H1 (cell line): ENCODE data around the gene CDC42SE2. TPM values are rescaled to one million over a fixed set of nuclear protein-coding genes. Genes with fewer than 3 reads are reported as not detected.

ENCODE experiments used
- CTCF ChIA-PET: fragments of 300-600 bp; sonication (Branson Sonifier 250); formaldehyde crosslinking; loops from one replicate; lab custom pipeline; 2021; ENCODE audit not compliant: partially characterized antibody; lab: Charles Lee
- POLR2A ChIA-PET: fragments of 300-600 bp; sonication (Branson Sonifier 250); formaldehyde crosslinking; loops from one replicate; lab custom pipeline; 2021; ENCODE audit warnings: inconsistent platforms; ENCODE audit not compliant: partially characterized antibody; lab: Charles Lee
- DNase-seq, 2 experiments: peaks; one replicate each; pipeline versions ENCODE4 v3.0.0 to v3.0.0-alpha.2; 2010 to 2022; ENCODE audit warnings: low spot score in 2 of 2, low read depth in 1 of 2, mixed read lengths in 1 of 2
- FAIRE-seq: peaks from 2 replicates; lab custom pipeline; 2011; peaks lifted over from hg19 to GRCh38; lab: Jason Lieb, UNC
- H2AFZ ChIP-seq: 2 replicates; pipeline ENCODE4 v1.8.1; 2012; ENCODE audit warnings: low read length, inconsistent platforms
- H2AK5ac ChIP-seq: 2 replicates; pipeline ENCODE4 v1.6.1; 2013; ENCODE audit warnings: low read depth, low read length
- H2BK120ac ChIP-seq: replicated peaks from 2 replicates; pipeline ENCODE3; 2013; ENCODE audit warnings: low read depth, low read length, inconsistent platforms
- H2BK12ac ChIP-seq: 2 replicates; pipeline ENCODE4 v1.6.1; 2013; ENCODE audit warnings: low read depth, low read length
- H2BK15ac ChIP-seq: 2 replicates; pipeline ENCODE4 v1.6.1; 2013; ENCODE audit warnings: low read length
- H2BK20ac ChIP-seq: 2 replicates; pipeline ENCODE4 v1.6.1; 2013; ENCODE audit warnings: low read length
- H2BK5ac ChIP-seq: 2 replicates; pipeline ENCODE4 v1.6.1; 2013; ENCODE audit warnings: low read depth, low read length
- H3K14ac ChIP-seq: 2 replicates; pipeline ENCODE4 v1.6.1; 2013; ENCODE audit warnings: inconsistent platforms; ENCODE audit not compliant: insufficient read length
- H3K18ac ChIP-seq: 2 replicates; pipeline ENCODE4 v1.6.1; 2013; ENCODE audit warnings: low read length; ENCODE audit errors: extremely low read depth
- H3K23ac ChIP-seq: 2 replicates; pipeline ENCODE4 v1.6.1; 2013; ENCODE audit warnings: inconsistent platforms; ENCODE audit not compliant: insufficient read length
- H3K23me2 ChIP-seq: 2 replicates; pipeline ENCODE4 v1.6.1; 2013; ENCODE audit warnings: low read depth, low read length
- H3K27ac ChIP-seq: 2 replicates; pipeline ENCODE4 v1.6.1; 2011; ENCODE audit warnings: low read depth, low read length, inconsistent platforms
- H3K27me3 ChIP-seq, 4 experiments: replicated peaks in 1 of 4; 1 replicate in 1 of 4; 2 replicates in 3 of 4; pipeline versions ENCODE4 v1.6.1 to v1.8.1; 2011 to 2013; ENCODE audit warnings: low read length in 3 of 4, mild to moderate bottlenecking in 3 of 4, inconsistent platforms in 2 of 4, mixed read lengths in 2 of 4, moderate library complexity in 1 of 4; ENCODE audit not compliant: control insufficient read depth in 3 of 4, insufficient read depth in 3 of 4; ENCODE audit errors: extremely low read depth in 1 of 4
- H3K36me3 ChIP-seq, 4 experiments: 2 replicates each; pipeline versions ENCODE4 v1.6.1 to v1.8.1; 2011 to 2013; ENCODE audit warnings: mild to moderate bottlenecking in 4 of 4, low read length in 3 of 4, moderate library complexity in 2 of 4, control low read depth in 1 of 4, inconsistent platforms in 1 of 4; ENCODE audit not compliant: insufficient read depth in 4 of 4, control insufficient read depth in 2 of 4
- H3K4ac ChIP-seq: replicated peaks from 2 replicates; pipeline ENCODE3; 2013; ENCODE audit warnings: low read length, low read depth, mixed read lengths, inconsistent platforms; ENCODE audit not compliant: insufficient read length
- H3K4me1 ChIP-seq, 4 experiments: replicated peaks in 1 of 4; 1 replicate in 1 of 4; 2 replicates in 3 of 4; pipeline versions ENCODE4 v1.6.1 to v1.8.1; 2011 to 2013; ENCODE audit warnings: low read length in 3 of 4, inconsistent platforms in 2 of 4, mixed read lengths in 1 of 4; ENCODE audit not compliant: insufficient read depth in 4 of 4, control insufficient read depth in 3 of 4
- H3K4me2 ChIP-seq, 2 experiments: 2 replicates each; pipeline versions ENCODE4 v1.6.1 to v1.8.1; 2011 to 2013; ENCODE audit warnings: low read depth in 2 of 2, low read length in 2 of 2, control low read depth in 1 of 2, inconsistent platforms in 1 of 2, mild to moderate bottlenecking in 1 of 2; ENCODE audit not compliant: insufficient read depth in 1 of 2
- H3K4me3 ChIP-seq, 4 experiments: fragments of 200-600, 300-600 bp in 1 of 4; sonication (generic), shearing (Covaris generic), sonication (Bioruptor Twin) in 1 of 4; 2 replicates each; pipeline versions ENCODE4 v1.5.1 to v1.8.1; 2011 to 2016; ENCODE audit warnings: low read length in 4 of 4, low read depth in 3 of 4, control low read depth in 2 of 4, inconsistent platforms in 2 of 4, mild to moderate bottlenecking in 2 of 4, mixed read lengths in 1 of 4, moderate library complexity in 1 of 4; ENCODE audit not compliant: insufficient read depth in 2 of 4; ENCODE audit errors: extremely low read depth in 1 of 4
- H3K56ac ChIP-seq: replicated peaks from 2 replicates; pipeline ENCODE3; 2013; ENCODE audit warnings: low read depth, mild to moderate bottlenecking, mixed read lengths, low read length, inconsistent platforms; ENCODE audit not compliant: insufficient read length
- H3K79me1 ChIP-seq: 2 replicates; pipeline ENCODE4 v1.6.1; 2013; ENCODE audit warnings: low read depth, low read length, control low read depth
- H3K79me2 ChIP-seq, 2 experiments: 2 replicates each; pipeline versions ENCODE4 v1.6.1 to v1.8.1; 2012 to 2013; ENCODE audit warnings: low read length in 2 of 2, mild to moderate bottlenecking in 2 of 2, inconsistent platforms in 1 of 2; ENCODE audit not compliant: insufficient read depth in 2 of 2, control insufficient read depth in 1 of 2
- H3K9ac ChIP-seq, 4 experiments: replicated peaks in 1 of 4; 1 replicate in 1 of 4; 2 replicates in 3 of 4; pipeline versions ENCODE4 v1.6.1 to v1.8.1; 2011 to 2013; ENCODE audit warnings: low read depth in 3 of 4, low read length in 3 of 4, control low read depth in 2 of 4, mild to moderate bottlenecking in 2 of 4, moderate library complexity in 2 of 4, inconsistent platforms in 1 of 4; ENCODE audit errors: extremely low read depth in 1 of 4
- H3K9me3 ChIP-seq, 2 experiments: 2 replicates each; pipeline versions ENCODE4 v1.6.1 to v1.8.1; 2012 to 2013; ENCODE audit warnings: mild to moderate bottlenecking in 2 of 2, moderate library complexity in 2 of 2, control low read depth in 1 of 2, inconsistent platforms in 1 of 2, low read depth in 1 of 2, low read length in 1 of 2, mixed read lengths in 1 of 2; ENCODE audit not compliant: insufficient read depth in 2 of 2
- H4K20me1 ChIP-seq, 2 experiments: replicated peaks in 1 of 2; 2 replicates each; pipeline versions ENCODE3 to v1.8.1; 2011 to 2013; ENCODE audit warnings: inconsistent platforms in 2 of 2, low read length in 2 of 2, mild to moderate bottlenecking in 1 of 2; ENCODE audit not compliant: insufficient read depth in 2 of 2, control insufficient read depth in 1 of 2
- H4K5ac ChIP-seq: 2 replicates; pipeline ENCODE4 v1.6.1; 2013; ENCODE audit warnings: low read length, low read depth, mixed read lengths, inconsistent platforms; ENCODE audit not compliant: insufficient read length
- H4K8ac ChIP-seq: 2 replicates; pipeline ENCODE4 v1.8.0; 2013; ENCODE audit warnings: mild to moderate bottlenecking, moderate library complexity, low read length, inconsistent platforms; ENCODE audit not compliant: insufficient read depth; ENCODE audit errors: extremely low read depth
- H4K91ac ChIP-seq: replicated peaks from 2 replicates; pipeline ENCODE3; 2013; ENCODE audit warnings: low read length, mixed read lengths, inconsistent platforms; ENCODE audit not compliant: insufficient read length
- BCL11A ChIP-seq, 2 experiments: IDR thresholded peaks; one replicate each; pipeline ENCODE4 v1.6.1; 2011; ENCODE audit warnings: low read depth in 2 of 2, low read length in 2 of 2, mild to moderate bottlenecking in 2 of 2
- NANOG ChIP-seq: IDR thresholded peaks from 2 replicates; pipeline ENCODE4 v1.6.1; 2011; ENCODE audit warnings: low read length, low read depth, mild to moderate bottlenecking, inconsistent platforms; ENCODE audit not compliant: insufficient read depth, poor library complexity, severe bottlenecking
- WGBS, 2 experiments: shearing (Covaris generic) in 1 of 2; methylation state at CpG; one replicate each; pipeline versions ENCODE4 v1.1.6 to v1.1.7; 2013 to 2015; ENCODE audit warnings: low lambda C conversion rate in 2 of 2, mixed read lengths in 2 of 2, inconsistent platforms in 1 of 2, low coverage in 1 of 2, missing lambda C conversion rate in 1 of 2; ENCODE audit not compliant: insufficient replicate concordance in 2 of 2, insufficient coverage in 1 of 2, insufficient read length in 1 of 2; ENCODE audit errors: extremely low coverage in 1 of 2, missing lambda C conversion rate in 1 of 2; 5-methylcytosine and 5-hydroxymethylcytosine counted together
- polyA plus RNA-seq, 7 experiments: library from polyadenylated mRNA; depleted of rRNA in 3 of 7; stranded (reverse) in 5 of 7; unstranded in 2 of 7; fragments of >200 nt in 5 of 7; fragments of 200-250 nt in 2 of 7; gene quantifications; 1 replicate in 5 of 7; 2 replicates in 1 of 7; 4 replicates in 1 of 7; pipeline versions ENCODE4 v1.2.1 to v1.2.3, GENCODE V29; 2011 to 2013; ENCODE audit warnings: missing spikeins in 2 of 7, mixed read lengths in 2 of 7
- total RNA-seq: library from RNA; stranded (reverse); fragmentation: NEBNext Ultra II Directional; extraction: Animal tissue kit (Norgen Biotek cat#: 25700); gene quantifications from 2 replicates; pipeline ENCODE4 v1.2.1, GENCODE V29; 2021

CDC42SE2 gene
- total and polyA plus RNA-seq, 2 of the 8 experiments (the other 6 are each of a cell fraction or from before 2014, with no cell fraction given), result 16.7 to 30.8 TPM

GRCh38 chr5:131268758-131269370 is 5.0 kb downstream of the CDC42SE2 start:
- H3K27ac ChIP-seq, result no peak overlapping the region
- H3K36me3 ChIP-seq, result no peaks in the 10 kb centered on the region
- no peak overlapping the region for H2BK15ac ChIP-seq
- no peak overlapping the region for H2BK5ac ChIP-seq
- H3K27me3 ChIP-seq, result no peaks in the 10 kb centered on the region
- H3K4ac ChIP-seq, result no peak overlapping the region
- no peak overlapping the region for H4K5ac ChIP-seq
- H2BK20ac ChIP-seq, result no peak overlapping the region
- H3K79me1 ChIP-seq, result no peaks in the 10 kb centered on the region
- 0 out of 2 replicates have a peak, but pooled peaks cover 2% of the 10 kb centered on the region for H3K23me2 ChIP-seq
- H2AFZ ChIP-seq, result no peak overlapping the region
- no peak overlapping the region for H3K56ac ChIP-seq
- no peak for DNase-seq
- H4K8ac ChIP-seq, result no peak overlapping the region
- H4K20me1 ChIP-seq, result peaks cover 0 to 3% of the 10 kb centered on the region in 2 experiments
- H2AK5ac ChIP-seq, result no peak overlapping the region
- no peak overlapping the region for H2BK12ac ChIP-seq
- H4K91ac ChIP-seq, result no peak overlapping the region
- no peak overlapping the region for H3K4me3 ChIP-seq
- TF ChIP-seq NANOG (no peak), BCL11A (IDR thresholded peaks at IDR 0.05; ENCODE audit: low read depth in 2 of 2, low read length in 2 of 2) (no peak)
- H3K9ac ChIP-seq, result no peak overlapping the region
- H3K4me2 ChIP-seq, result no peak overlapping the region
- H3K23ac ChIP-seq, result no peak overlapping the region
- ChIA-PET CTCF (no interaction called here), POLR2A (no interaction called here)
- H2BK120ac ChIP-seq, result no peak overlapping the region
- WGBS, 2 experiments, result 97% methylated on average over 10 of the region's 12 CpGs; no CpG with 5 or more reads in 1 of the 2 experiments
- H3K4me1 ChIP-seq, result peaks cover 0 to 2% (median 0%) of the 10 kb centered on the region in 4 experiments; a peak in 1 of 7 replicates
- no peaks in the 10 kb centered on the region for H3K9me3 ChIP-seq
- H3K14ac ChIP-seq, result no peak overlapping the region
- no peak overlapping the region for H3K18ac ChIP-seq
- H3K79me2 ChIP-seq, result peaks cover 0 to 71% of the 10 kb centered on the region in 2 experiments; a peak in 2 of 4 replicates
- no peak for FAIRE-seq
